ENCODE data around the gene MAN2A2.

Gene MAN2A2

DNA sequence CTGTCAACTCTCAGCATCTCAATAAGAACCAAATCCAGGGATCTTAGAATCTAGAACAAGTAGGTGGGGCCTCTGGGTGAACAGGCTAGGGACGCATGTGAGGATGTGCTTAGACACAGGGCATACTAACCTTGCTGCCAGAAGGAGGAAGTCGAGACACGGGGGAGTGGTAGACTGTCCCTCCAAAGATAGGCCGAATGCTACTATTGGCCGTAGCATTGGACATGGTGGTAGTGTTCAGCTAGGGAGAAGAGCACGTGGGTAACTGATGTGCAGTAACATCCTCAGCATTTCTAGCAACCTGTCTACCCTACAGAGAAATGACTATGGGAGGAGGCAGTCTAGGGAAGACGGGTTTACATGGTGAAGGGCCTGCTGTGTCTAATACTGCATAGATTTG, 67.2 kb downstream of the MAN2A2 start:
- DNase-seq = no peak

DNA sequence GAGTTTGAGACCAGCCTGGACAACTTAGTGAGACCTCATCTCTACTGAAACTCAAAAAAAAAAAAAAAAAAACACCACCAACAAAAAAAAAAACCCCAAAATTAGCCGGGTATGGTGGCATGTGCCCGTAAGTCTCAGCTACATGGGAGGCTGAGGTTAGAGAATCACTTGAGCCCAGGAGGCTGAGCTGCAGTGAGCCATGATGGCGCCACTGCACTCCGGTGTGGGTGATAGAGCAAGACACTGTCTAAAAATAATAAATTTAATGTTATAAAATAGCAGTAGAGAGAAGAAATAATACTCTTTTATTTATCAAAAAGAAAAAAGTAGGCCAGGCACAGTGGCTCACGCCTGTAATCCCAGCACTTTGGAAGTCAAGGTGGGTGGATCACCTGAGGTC, 69.0 kb downstream of the MAN2A2 start:
- no peak for DNase-seq

Data from CD4-positive, alpha-beta T cell treated with Interferon alpha-2 for 1 hour (primary cell).